ENCODE data around the gene FGD3.

FGD3 gene

GRCh38 chr9:93072383-93072795 is 125.1 kb downstream of the FGD3 start:
- DNase-seq (ENCODE audit: low read depth) = no peak

GRCh38 chr9:93076101-93076791 is 128.9 kb downstream of the FGD3 start:
- no peak for DNase-seq (ENCODE audit: low read depth)

- DNase-seq (ENCODE audit: low read depth) = no peak
Measured at GRCh38 chr9:93076792-93077128, 129.4 kb downstream of the FGD3 start.

GRCh38 chr9:93077367-93077766 is 130.0 kb downstream of the FGD3 start:
- DNase-seq (ENCODE audit: low read depth) = no peak

- no peak for DNase-seq (ENCODE audit: low read depth)
Measured at GRCh38 chr9:93077811-93078210, 130.5 kb downstream of the FGD3 start.

GRCh38 chr9:93079371-93079770 is 132.0 kb downstream of the FGD3 start:
- DNase-seq (ENCODE audit: low read depth) = no peak

GRCh38 chr9:93080406-93080805 is 133.1 kb downstream of the FGD3 start:
- no peak for DNase-seq (ENCODE audit: low read depth)

- no peak for DNase-seq (ENCODE audit: low read depth)
Measured at GRCh38 chr9:93081081-93081529, 133.8 kb downstream of the FGD3 start.

- no peak for DNase-seq (ENCODE audit: low read depth)
Measured at GRCh38 chr9:93081931-93082330, 134.6 kb downstream of the FGD3 start.

- DNase-seq (ENCODE audit: low read depth) = no peak
Measured at GRCh38 chr9:93082841-93083411, 135.6 kb downstream of the FGD3 start.

GRCh38 chr9:93083592-93084470 is 136.5 kb downstream of the FGD3 start:
- DNase-seq (ENCODE audit: low read depth) = no peak

GRCh38 chr9:93084471-93084881 is 137.2 kb downstream of the FGD3 start:
- DNase-seq (ENCODE audit: low read depth) = no peak

GRCh38 chr9:93085676-93086075 is 138.4 kb downstream of the FGD3 start:
- no peak for DNase-seq (ENCODE audit: low read depth)
